HG02970 (cell line): ENCODE results near the gene NR5A1.

Experiments
- ATAC-seq: cut with Tn5 transposase; IDR thresholded peaks from one replicate; pipeline ENCODE4 v1.9.1; 2021; ENCODE audit warnings: mild to moderate bottlenecking, moderate library complexity, moderate number of reproducible peaks; ENCODE audit not compliant: unreplicated experiment, low FRiP score

NR5A1 gene

DNA sequence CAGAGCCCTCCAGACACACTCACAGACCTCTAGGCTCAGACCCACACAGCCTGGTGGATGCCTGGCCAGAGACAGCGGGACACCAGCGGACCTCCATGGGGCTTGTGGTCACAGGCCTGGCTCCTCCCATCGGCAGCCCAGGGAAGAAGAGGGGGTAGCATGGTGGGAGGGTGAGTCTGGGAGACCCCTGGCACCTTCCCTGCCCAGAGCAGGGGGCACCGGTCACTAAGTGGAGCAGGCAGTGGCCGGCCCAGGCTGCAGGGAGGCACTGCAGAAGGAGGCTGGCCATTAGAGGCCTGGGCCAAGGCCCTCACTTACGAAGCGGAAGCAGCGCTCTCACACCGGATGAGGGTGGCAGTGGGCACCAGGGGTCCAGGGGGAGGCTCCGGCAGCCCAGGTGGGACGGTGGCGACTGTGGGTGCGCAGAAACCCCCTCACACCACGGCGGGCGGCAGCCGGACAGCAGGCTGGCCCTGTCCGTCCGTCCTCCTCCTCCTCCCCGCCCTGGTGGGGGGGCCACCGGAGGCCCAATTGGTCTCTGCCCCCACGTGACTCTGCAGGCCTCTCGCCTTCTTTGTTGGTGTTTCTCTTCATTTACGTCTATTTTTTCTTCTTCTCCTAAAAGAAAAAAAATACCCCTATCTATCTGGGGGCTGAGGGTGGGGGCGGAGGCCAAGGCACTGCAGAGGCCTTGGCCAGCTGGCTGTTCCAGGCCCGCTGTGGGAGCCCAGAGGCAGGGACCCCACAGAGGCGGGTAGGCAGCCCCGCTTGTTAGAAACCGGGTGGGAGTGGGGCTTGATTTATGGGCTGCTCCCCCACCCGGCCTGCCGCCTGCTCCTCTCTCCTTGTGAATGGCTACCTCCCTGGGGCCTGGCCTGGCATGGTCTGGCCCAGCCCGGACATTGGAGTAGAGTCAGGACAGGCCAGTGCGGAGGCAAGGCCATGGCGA lies at the start of gene NR5A1:
Gene NR5A1 (minus strand): TSS at position 469 of the 949 bp plus-strand sequence. CDS start 4,004 bp downstream, outside the sequence.
- no peak for ATAC-seq

DNA sequence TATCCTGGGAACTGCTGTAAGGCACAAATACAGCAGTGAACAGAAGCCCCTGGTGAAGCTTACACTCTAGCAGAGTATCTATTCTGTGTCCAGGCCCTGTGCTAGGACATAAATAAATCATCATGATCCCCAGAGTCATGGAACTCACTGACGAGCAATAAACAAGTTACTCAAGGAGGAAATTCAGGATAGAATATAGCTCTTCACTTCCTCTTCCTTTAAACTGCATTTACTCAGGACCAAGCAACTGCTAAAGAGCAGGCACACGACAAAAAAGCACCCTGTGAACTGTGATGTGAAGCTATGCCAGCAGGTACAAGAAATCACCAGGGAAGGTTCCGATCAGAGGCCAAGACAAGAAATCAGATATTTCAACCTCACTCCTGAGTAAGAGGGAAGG lies 47.8 kb upstream of the NR5A1 start:
- no peak for ATAC-seq

DNA sequence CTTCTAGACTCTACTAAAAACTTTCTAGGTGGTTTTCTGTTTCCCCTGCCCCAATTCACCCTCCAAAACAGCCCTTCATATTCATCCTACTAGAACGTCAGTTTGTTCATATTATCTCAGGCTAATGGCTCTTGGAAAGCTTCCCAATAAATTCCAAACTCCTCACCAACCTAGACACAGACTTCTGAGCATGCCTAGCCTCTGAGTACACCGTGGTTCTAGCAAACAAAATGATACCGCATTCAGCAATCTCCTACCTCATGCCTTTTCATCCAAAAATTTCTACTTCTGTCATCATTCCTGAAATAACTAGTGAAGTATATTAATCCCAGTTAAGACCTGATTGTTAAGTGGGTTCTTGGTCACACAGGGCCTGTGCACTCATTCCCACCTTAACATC lies 46.5 kb upstream of the NR5A1 start:
- no peak for ATAC-seq

DNA sequence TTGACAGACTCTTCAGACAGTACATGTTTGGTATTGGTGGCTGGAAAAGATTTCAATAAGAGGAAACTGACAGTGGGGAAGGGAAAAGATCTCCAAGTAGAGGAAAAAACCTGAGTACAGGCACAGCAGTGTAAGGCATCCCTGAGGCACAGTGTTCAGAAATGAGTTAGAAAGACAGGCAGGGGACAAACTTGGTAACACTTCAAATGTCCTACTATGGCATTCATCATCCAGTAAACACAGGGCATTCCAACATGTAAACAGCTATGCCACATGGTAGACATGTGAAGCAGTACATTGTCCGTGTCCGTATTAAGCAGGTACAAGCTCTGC lies 45.0 kb upstream of the NR5A1 start:
- ATAC-seq, result no peak

DNA sequence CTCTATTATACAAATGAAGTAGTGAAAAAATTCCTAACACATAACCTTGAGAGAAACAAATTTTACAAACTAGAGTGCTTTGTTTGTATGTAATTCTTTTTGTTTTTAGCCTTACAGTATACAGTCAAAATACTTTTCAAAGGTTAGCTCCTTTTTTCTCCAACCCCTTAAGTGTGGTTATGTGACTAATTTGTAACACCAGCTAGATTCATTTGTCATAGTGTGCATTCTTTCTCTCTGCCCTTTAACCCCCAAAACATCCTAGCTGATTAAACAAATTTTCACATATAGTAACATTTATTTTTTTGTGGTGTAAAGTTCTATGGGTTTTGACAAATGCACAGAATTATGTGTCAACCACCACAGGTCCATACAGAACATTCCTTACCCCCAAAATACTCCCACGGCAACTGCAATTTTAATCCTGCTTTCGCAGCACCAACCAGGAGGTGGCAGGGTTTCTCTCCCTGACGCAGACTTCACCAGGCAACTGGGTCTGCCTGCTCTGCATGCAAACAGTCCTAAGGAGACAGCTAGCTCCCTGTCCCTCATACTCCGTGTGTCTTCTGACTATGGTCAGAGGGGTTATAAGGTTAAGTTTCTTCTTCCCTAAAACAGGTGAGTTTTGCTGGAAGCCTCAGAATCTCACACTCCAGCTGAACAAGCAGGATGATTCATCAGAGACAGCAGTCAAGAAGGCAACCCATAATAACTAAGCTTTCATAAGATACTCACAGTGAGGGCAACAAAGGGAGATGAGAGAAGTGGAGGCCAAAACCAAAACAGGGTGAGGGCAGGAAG lies 44.5 kb upstream of the NR5A1 start:
- ATAC-seq, result no peak

DNA sequence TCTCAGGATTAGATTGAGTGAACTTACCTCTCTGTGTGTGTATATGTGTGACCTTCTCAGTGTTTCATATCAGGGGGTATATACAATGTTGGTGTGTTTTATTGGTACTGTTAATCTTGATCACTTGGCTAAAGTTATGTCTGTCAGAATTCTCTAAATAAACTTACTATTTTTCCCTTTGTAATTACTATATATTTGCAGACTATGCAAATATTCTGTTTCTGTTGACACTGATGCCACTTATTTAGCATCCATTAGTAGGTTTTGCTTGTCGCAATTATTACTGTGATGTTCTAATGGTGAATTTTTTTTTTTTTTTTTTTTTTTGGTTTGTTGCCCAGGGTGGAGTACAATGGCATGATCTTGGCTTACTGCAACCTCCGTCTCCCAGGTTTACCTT lies 42.9 kb upstream of the NR5A1 start:
- ATAC-seq, result no peak

DNA sequence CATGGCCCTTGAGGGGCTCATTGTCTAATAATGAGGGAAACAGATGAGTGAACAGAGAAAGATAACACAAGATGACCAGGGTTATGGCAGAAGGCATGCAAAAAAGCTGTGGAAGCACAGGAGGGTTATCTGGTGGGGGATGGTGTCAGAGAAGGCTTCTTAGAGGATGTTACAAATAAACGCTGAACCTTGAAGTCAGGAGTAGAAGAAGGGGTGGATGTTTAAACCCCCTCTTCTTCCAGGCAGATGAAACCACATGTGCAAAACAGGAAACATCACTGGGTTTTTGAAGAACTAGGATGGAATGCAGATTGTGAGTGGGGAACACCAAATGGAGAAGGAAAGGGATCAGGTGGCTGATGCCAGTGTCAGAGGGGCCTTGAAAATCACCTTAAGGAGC lies 41.8 kb upstream of the NR5A1 start:
- ATAC-seq, result no peak

DNA sequence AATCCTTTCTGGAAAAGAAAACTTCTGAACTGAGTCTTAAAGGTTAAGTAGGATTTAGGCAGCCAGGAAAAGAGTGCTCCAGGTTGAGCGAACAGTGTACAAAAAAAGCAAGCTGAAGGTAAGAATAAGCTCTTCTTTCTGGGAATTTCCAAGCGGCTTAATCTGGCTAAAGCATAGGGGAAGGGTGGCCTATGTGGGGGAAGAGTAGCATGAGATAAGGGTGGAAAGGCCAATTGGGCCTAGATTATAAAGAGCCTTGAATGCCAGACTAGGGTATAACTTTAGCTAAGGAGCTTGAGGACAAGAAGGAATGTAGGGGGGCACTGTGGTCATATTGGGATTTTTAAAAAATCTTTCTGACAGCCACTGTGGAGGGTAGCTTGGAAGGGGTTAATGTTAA lies 37.3 kb upstream of the NR5A1 start:
- no peak for ATAC-seq

DNA sequence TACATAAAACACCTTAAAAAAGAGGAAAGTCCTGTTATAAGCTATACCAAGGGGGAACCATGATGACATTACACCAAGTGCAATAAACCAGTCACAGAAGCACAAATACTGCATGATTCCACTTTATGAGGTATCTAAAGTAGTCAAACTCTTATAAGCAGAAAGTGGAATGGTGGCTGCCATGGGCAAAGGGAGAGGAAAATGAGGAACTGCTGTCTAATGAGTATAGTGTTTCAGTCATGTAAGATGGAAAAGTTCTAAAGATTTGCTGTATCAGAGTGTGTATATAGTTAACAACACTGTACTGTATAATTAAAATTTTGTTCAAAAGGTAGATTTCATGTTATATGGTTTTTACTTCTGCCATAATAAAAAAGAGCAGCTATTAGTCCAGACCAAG lies 34.6 kb upstream of the NR5A1 start:
- ATAC-seq, result no peak

DNA sequence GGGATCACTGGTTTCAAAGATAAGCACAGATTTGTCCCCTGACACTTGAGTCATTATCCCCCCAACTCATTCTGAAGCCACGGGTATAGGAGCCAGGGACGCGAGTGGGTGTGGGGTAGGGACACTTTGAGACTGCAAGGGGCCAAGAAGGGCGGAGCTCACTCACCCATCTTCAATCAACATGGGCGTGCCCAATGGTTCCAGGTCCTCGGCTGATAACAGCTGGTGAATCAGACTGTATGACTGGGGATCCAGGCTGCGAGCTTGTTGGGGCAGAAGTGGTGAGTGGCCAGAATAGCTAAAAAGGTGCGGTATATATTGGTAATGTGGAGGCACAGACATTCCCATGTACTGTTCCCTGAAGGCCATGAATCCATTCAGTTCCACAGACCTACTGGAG lies 30.7 kb upstream of the NR5A1 start:
- ATAC-seq, result no peak

DNA sequence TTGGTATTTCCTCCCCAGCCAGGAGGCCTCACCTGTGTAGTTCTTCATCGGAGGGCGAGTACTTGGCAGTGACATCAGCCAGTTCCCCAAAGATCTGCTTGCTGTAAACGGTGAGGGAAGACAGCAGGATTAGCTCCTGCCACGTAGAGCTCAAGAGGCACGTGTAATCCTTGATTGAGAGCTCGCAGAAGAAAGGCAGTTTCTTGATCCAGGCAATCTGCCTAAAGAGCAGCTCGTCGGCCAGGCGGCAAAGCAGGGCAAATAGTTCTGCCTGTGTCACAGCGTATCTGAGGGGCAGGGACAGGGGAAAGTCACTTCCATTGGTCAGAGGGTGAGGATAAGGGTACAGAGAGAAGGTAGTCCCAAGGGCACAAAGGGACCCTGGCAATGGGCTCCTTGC lies 28.6 kb upstream of the NR5A1 start:
- ATAC-seq, result no peak

DNA sequence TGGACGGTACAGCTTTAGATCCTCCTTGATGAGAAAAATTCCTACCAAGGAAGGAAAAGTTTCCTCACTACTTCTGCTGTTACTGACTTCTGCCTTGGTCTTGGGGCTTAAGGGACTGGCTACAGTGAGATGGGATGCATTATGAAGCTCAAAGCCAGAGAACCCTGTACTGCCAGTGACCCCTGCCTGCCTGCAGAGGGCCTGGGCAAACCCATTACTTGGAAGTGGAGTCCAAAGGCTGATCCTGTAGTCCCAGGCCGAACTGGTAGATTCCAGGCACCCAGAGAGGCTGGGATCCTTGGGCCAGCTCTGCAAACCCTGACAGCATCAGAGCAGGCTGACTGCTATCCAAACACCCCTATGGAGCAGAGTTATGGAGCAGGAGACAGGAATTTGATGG lies 25.7 kb upstream of the NR5A1 start:
- no peak for ATAC-seq

DNA sequence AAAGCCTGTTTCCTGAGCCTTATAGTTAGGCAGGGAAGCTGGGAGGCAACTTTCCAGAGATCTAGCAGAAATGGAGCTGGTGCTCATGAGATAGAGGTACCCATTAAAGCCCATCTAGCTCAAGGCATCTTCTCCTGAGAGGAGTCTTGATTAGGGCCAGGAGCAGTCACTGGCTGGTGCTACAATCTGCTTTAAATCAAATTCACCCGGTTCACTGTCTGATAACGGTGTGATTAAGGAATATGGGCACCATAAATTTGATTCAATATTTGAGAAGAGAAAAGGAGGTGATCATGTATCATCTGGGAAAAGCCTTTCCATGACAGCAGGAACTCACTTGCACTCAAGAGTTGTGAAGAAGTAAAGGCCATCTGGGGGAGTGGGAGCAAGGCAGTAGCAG lies 23.9 kb upstream of the NR5A1 start:
- ATAC-seq, result no peak

DNA sequence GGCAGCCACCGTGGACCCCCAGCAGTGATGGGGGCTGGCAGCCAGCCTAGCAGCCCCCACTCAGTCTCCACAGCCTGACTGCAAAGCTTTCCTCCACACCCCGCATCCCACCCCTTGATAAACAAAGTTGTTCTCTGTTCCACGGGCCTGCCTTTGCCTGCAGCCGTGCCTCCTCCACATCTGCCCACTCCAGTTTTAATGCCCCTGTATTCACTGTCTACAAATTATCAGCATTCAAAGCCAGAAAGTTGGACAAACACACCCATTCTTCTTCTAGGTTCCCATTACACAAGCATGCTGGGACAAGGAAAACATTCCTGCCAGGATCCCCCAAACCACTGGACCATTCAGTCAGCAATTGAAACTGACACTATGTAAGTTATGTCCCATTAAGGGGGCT lies 23.0 kb upstream of the NR5A1 start:
- ATAC-seq, result no peak

DNA sequence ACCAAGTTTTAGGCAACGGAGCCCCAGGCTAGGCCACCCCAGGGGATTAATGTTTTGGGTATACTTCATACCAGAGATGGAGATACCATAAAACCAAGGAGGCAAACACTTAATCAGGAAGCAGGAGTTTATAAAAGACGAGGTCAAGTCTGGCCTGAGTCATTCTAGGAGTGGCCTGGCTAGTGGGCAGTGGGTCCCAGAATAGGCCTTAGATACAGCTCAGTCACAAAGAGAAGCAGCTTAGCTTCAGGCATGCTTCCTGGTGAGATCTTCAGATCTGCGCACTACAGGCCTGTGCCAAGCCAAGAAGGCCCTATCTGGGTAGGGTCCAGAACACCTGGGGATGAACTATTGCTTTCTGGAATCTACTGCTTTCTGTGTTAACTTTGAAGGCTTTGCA lies 20.6 kb upstream of the NR5A1 start:
- ATAC-seq, result no peak

DNA sequence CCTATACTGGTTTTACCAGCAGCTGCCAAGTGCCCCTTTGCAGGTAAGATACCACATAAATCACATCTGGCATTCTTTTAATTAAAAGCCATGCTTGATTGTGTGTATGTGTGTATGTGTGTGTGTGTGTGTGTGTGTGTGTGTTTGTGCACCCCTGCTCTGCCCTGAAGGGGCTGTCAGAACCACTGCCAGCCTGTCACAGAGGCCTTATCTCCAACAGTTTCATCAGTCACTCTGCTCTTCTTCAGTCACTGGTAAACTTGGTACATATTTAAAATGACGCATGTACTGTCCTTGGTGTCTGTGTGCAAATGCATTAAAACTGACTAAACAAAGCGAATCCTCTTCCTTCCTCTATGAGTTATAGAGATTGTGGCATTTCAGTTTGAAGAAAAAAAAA lies 19.0 kb upstream of the NR5A1 start:
- ATAC-seq, result no peak

DNA sequence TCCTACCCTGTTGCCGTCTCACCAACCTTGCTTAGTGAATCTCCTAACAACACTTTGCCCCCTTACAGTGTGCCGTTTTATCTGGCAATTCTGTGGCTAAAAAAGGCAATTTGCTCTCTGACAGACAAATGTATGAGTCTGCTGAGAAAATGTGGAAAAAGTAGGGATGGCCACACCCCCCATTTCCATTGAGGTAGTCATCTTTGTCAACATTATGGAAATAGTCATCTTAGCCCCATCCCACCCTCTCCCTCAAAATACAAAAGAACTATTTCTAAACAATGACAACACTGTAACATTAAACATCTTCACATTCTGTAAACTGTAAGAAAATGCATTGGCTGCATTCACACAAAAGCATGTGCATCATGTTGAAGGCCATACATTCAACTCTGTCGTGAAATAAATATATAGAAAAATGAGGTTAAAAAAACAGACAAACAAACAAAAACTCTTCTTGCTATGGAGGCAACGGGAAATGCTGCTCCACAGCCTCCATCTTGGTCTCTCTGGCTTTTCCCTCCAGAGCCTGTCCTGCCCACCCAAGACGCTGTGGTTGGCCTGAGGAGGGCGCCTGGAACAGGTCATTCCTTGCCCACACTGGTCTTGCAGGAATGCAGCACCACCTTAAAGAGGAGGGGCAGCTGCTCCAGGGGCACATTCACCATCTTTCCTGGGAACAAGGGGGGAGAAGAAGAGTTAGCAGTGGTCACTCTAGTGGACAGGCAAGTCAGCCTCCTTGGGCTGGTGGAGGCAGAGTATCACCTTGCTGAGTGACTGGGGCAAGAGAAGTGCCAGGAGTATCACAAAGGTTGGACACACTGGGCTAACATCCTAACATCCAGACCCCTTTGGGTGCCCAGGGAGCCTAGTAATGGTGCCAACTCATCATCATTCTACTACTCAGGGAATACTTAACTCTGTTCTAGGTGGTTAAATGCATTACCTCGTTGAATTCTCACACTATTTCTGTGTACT lies 15.2 kb upstream of the NR5A1 start:
- no peak for ATAC-seq

DNA sequence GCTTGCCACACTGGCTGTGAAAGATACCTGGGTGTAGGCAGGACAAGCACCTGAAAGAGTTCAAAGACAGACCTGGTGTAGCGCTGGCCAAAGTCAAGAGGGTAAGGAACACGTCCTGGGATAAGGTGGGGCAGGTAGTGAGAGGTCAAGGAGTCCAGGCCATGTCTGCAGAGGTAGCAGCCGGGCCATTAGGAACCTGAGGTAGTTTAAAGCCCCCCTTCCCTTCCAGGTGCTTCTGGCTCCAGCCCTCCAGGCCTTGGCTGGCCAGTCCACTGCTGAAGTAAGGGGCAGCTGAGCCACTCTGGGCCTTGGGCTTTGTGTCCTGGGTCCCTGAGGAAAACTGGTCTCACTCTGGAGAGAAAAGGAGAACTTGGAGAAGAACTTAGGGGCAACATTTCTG lies 13.9 kb upstream of the NR5A1 start:
- no peak for ATAC-seq

DNA sequence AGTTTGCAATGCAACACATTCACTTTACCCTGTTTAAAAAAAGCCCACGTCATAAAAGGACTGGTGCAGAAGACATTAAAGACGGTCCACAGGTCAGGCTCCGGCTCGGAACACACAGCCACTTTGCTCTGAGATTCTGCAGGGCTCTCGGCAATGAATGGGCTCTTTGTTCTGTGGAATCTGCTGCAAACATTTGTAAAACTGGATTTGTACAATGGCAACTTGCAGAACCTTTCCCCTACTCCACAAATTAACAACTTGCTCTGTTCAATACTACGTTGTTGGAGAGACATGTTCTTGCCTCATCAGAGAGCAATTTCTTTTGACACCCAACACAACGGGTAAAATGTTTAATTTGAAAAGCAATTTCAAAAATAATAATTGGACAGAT lies 13.0 kb upstream of the NR5A1 start:
- ATAC-seq, result no peak

DNA sequence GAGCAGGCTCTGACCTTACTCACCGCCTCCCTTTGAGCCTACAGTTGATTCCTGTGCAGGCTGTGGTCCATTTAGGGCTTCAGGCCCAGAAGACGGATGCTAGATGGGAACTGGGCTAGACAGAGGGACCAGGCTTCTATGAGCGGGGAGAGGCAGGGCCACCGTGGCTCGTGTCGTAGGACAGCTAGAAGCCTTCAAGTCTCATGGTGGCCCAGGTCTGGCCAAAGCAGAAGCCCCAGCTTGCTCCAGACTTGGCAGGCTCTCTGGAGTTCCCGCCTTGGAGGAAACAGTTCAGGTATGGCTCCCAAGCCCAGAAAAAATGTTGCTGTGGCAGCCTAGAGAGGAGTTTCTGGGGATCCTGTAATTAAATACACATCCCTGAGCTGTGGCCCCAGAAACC lies 10.9 kb upstream of the NR5A1 start:
- ATAC-seq, result no peak

DNA sequence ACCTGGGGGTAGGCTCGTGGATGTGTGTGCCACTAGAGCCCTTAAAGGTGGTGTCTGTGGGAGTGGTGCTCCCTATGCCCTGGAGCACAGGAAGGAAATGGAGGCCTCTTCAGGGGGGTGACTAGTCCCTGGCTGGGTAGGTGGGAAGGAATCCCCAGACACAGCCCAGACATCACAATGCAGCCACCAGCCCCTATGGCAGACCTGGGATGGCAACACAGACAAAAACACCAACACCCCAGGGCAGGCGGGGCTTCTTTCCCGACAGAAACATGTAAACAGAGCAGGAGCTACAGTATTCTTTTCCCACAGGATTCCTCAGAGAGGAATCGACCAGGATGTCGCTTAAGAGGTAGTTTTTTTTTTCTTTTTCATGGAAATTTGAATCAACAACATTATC lies 10.4 kb upstream of the NR5A1 start:
- ATAC-seq, result no peak
